Measurements from ENCODE around the gene CPNE1.

DNA sequence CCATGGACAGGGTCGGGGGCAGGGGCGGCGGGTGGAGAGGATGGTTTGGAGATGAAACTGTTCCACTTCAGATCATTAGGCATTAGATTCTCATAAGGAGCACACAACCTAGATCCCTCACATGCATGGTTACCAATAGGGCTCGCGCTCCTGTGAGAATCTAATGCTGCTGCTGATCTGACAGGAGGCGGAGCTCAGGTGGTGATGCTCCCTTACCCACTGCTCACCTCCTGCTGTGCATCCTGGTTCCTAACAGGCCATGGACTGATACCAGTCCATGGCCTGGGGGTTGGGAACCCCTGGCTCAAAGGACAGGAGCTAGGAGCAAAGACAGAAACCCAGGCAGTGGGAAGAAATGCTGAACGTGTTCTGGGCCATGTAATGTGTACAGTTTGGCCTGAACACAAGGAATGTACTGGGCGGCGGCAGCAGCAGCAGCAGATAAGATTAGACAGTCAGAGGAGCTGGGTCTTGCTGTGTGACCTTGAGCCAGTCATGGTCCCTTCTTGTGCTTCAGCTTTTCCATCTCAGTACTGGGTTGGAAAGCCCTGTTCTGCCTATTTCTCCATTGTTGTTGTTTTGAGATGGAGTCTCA lies 53.8 kb downstream of the CPNE1 start:
- TF ChIP-seq CHD2 (IDR thresholded peaks at IDR 0.05; ENCODE audit: borderline replicate concordance, low read depth, low read length), result no peak
- no peak for TF ChIP-seq CBX5 (IDR thresholded peaks at IDR 0.05; ENCODE audit: low read depth)

Data from GM12878 (cell line).